Neuronal stem cell (in vitro differentiated cells): ENCODE results near the gene CEP170B.
A peak's percentile ranks its signal among the peaks of the same experiment; 100 is the strongest.

ENCODE experiments used
- DNase-seq: peaks from one replicate; pipeline ENCODE4 v3.0.0-alpha.2; 2013; ENCODE audit warnings: low spot score
- H2AFZ ChIP-seq: one replicate; pipeline ENCODE4 v1.6.1; 2013; ENCODE audit warnings: mild to moderate bottlenecking, low read length, inconsistent platforms
- H2AK5ac ChIP-seq: 2 replicates; pipeline ENCODE4 v1.6.1; 2013; ENCODE audit warnings: low read depth, mild to moderate bottlenecking, inconsistent platforms, low read length, moderate library complexity, mixed read lengths
- H2BK120ac ChIP-seq: 2 replicates; pipeline ENCODE4 v1.6.1; 2013; ENCODE audit warnings: low read depth, mild to moderate bottlenecking, inconsistent platforms, low read length, moderate library complexity, mixed read lengths
- H2BK12ac ChIP-seq: one replicate; pipeline ENCODE4 v1.6.1; 2013; ENCODE audit warnings: low read length, inconsistent platforms
- H2BK15ac ChIP-seq: 2 replicates; pipeline ENCODE4 v1.6.1; 2013; ENCODE audit warnings: mild to moderate bottlenecking, low read length, inconsistent platforms, mixed read lengths
- H2BK5ac ChIP-seq: one replicate; pipeline ENCODE4 v1.6.1; 2013; ENCODE audit warnings: inconsistent platforms, mild to moderate bottlenecking, low read length, moderate library complexity
- H3K14ac ChIP-seq: one replicate; pipeline ENCODE4 v1.6.1; 2013; ENCODE audit warnings: low read length, inconsistent platforms
- H3K18ac ChIP-seq: 2 replicates; pipeline ENCODE4 v1.6.1; 2013; ENCODE audit warnings: low read length, inconsistent platforms
- H3K23ac ChIP-seq: 2 replicates; pipeline ENCODE4 v1.6.1; 2013; ENCODE audit warnings: low read depth, mild to moderate bottlenecking, mixed read lengths, low read length, inconsistent platforms; ENCODE audit not compliant: poor library complexity
- H3K27ac ChIP-seq: replicated peaks from 3 replicates; pipeline ENCODE4 v1.5.1; 2013; ENCODE audit warnings: low read length, inconsistent platforms
- H3K27me3 ChIP-seq, 3 experiments: 2 replicates each; pipeline ENCODE4 v1.6.1; 2013; ENCODE audit warnings: low read length in 3 of 3, mild to moderate bottlenecking in 2 of 3, inconsistent platforms in 1 of 3, low read depth in 1 of 3, mixed read lengths in 1 of 3, moderate library complexity in 1 of 3; ENCODE audit not compliant: control insufficient read depth in 3 of 3, insufficient read depth in 3 of 3
- H3K36me3 ChIP-seq, 2 donors: replicated peaks in 1 of 2; 2 replicates each; pipeline ENCODE4 v1.6.1; 2013; ENCODE audit warnings: low read length in 2 of 2; ENCODE audit not compliant: control insufficient read depth in 2 of 2, insufficient read depth in 2 of 2
- H3K4ac ChIP-seq: 2 replicates; pipeline ENCODE4 v1.6.1; 2013; ENCODE audit warnings: inconsistent platforms, mild to moderate bottlenecking, low read length, moderate library complexity
- H3K4me1 ChIP-seq, 2 donors: 1 replicate in 1 of 2; 2 replicates in 1 of 2; pipeline ENCODE4 v1.6.1; 2013; ENCODE audit warnings: low read length in 2 of 2, low read depth in 1 of 2; ENCODE audit not compliant: control insufficient read depth in 2 of 2, insufficient read depth in 1 of 2
- H3K4me2 ChIP-seq: one replicate; pipeline ENCODE4 v1.6.1; 2013; ENCODE audit warnings: mild to moderate bottlenecking, low read length, inconsistent platforms; ENCODE audit not compliant: insufficient read depth, poor library complexity, severe bottlenecking
- H3K4me3 ChIP-seq, 2 donors: 2 replicates each; pipeline ENCODE4 v1.5.1; 2013; ENCODE audit warnings: low read length in 2 of 2, mild to moderate bottlenecking in 2 of 2, inconsistent platforms in 1 of 2, moderate library complexity in 1 of 2
- H3K79me1 ChIP-seq: one replicate; pipeline ENCODE4 v1.6.1; 2013; ENCODE audit warnings: low read depth, mild to moderate bottlenecking, inconsistent platforms, low read length, moderate library complexity
- H3K9ac ChIP-seq: one replicate; pipeline ENCODE4 v1.6.1; 2013; ENCODE audit warnings: mild to moderate bottlenecking, low read depth, low read length, inconsistent platforms; ENCODE audit not compliant: poor library complexity
- H3K9me3 ChIP-seq, 2 donors: replicated peaks in 1 of 2; 2 replicates each; pipeline versions ENCODE3 to v1.6.1; 2013; ENCODE audit warnings: low read length in 2 of 2, mild to moderate bottlenecking in 2 of 2, inconsistent platforms in 1 of 2, low read depth in 1 of 2, mixed read lengths in 1 of 2, moderate library complexity in 1 of 2; ENCODE audit not compliant: control insufficient read depth in 2 of 2, insufficient read depth in 1 of 2
- H4K8ac ChIP-seq: one replicate; pipeline ENCODE4 v1.6.1; 2013; ENCODE audit warnings: low read depth, mild to moderate bottlenecking, inconsistent platforms, low read length, moderate library complexity
- H4K91ac ChIP-seq: one replicate; pipeline ENCODE4 v1.6.1; 2013; ENCODE audit warnings: low read length, low read depth, mild to moderate bottlenecking, inconsistent platforms; ENCODE audit not compliant: poor library complexity
- WGBS, 2 donors: extraction: QIAGEN DNeasy Blood & Tissue Kit; methylation state at CpG; one replicate each; pipeline ENCODE4 v1.1.7; 2013; ENCODE audit warnings: missing lambda C conversion rate in 2 of 2, mixed read lengths in 1 of 2; ENCODE audit not compliant: insufficient read length in 2 of 2, insufficient replicate concordance in 1 of 2; ENCODE audit errors: extremely low coverage in 2 of 2; 5-methylcytosine and 5-hydroxymethylcytosine counted together

Gene CEP170B

DNA sequence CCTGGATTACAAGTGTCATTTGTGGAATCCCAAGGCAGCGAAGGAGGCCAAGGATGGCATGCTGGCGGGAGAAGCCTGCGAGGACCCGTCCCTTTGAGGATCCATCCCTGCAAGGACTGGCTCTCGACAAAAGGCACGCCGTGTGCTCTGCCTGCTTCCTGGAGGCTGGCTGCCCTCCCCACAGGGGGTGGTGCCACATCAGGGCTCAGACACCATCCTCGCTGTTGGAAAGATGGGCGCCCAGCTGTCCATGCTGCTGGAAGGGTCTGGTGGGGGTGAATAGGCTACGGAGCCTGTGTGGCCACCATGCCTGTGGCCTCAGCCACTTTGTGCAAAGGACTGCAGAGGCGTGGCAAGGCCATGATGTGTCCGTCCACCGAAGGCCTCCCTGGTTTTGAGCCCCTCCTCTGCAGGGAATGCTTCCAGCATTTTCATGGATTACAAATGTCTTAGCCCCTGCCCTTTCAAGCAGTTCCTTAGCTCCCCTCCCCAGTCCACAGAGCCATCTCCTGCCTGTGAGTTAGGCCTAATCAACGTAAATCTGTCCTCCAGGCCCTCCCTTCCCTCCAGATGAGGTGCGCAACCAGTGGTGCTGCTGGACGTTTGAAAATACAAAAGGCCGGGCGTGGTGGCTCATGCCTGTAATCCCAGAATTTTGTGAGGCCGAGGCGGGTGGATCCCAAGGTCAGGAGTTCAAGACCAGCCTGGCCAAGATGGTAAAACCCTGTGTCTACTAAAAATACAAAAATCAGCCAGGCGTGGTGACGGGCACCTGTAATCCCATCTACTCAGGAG is 42.0 kb upstream of the CEP170B start:
- peak overlapping the region; percentile 19 for H2AK5ac ChIP-seq
- no peak overlapping the region for H2AFZ ChIP-seq
- H3K36me3 ChIP-seq = peaks cover 0 to 6% of the 10 kb centered on the region in 2 donors
- peaks cover 5 to 7% of the 10 kb centered on the region in 2 donors for H3K9me3 ChIP-seq
- H3K4ac ChIP-seq = no peak overlapping the region
- peak overlapping the region; percentile 78 for H3K9ac ChIP-seq
- H4K91ac ChIP-seq = no peak overlapping the region
- no peak overlapping the region for H2BK5ac ChIP-seq
- no peak overlapping the region for H2BK120ac ChIP-seq
- peaks cover 2 to 27% (median 10%) of the 10 kb centered on the region in 3 experiments for H3K27me3 ChIP-seq
- no peak overlapping the region for H3K14ac ChIP-seq
- H3K27ac ChIP-seq = no peak overlapping the region
- H3K4me3 ChIP-seq = no peak overlapping the region
- H2BK12ac ChIP-seq = no peak overlapping the region
- H4K8ac ChIP-seq = peak overlapping the region; percentile 72
- H3K4me1 ChIP-seq = peaks cover 7 to 9% of the 10 kb centered on the region in 2 donors
- H3K4me2 ChIP-seq = no peak overlapping the region
- peaks cover 2% of the 10 kb centered on the region for H3K79me1 ChIP-seq
- no CpG with 5 or more reads among the region's 22 CpGs for WGBS, 2 donors
- no peak for DNase-seq
- peak overlapping the region; percentile 59 for H3K18ac ChIP-seq
- no peak overlapping the region for H2BK15ac ChIP-seq
- no peak overlapping the region for H3K23ac ChIP-seq

GRCh38 chr14:104824353-104824997 is 40.6 kb upstream of the CEP170B start:
- H2BK15ac ChIP-seq = no peak overlapping the region
- no peak overlapping the region for H2AK5ac ChIP-seq
- H3K36me3 ChIP-seq = no peaks in the 10 kb centered on the region
- H4K91ac ChIP-seq = no peak overlapping the region
- WGBS, 2 donors = 100% methylated on average over 2 of the region's 2 CpGs
- no peak overlapping the region for H2BK12ac ChIP-seq
- H4K8ac ChIP-seq = no peak overlapping the region
- H3K27me3 ChIP-seq = peaks cover 2 to 27% (median 10%) of the 10 kb centered on the region in 3 experiments
- H3K14ac ChIP-seq = no peak overlapping the region
- no peak overlapping the region for H3K23ac ChIP-seq
- no peak overlapping the region for H2BK5ac ChIP-seq
- H3K4ac ChIP-seq = no peak overlapping the region
- no peak overlapping the region for H3K4me2 ChIP-seq
- no peak overlapping the region for H2AFZ ChIP-seq
- no peak overlapping the region for H3K27ac ChIP-seq
- peaks cover 5 to 7% of the 10 kb centered on the region in 2 donors for H3K9me3 ChIP-seq
- peaks cover 7 to 9% of the 10 kb centered on the region in 2 donors for H3K4me1 ChIP-seq
- H3K18ac ChIP-seq = no peak overlapping the region
- H2BK120ac ChIP-seq = no peak overlapping the region
- peaks cover 2% of the 10 kb centered on the region for H3K79me1 ChIP-seq
- H3K9ac ChIP-seq = no peak overlapping the region
- no peak for DNase-seq
- H3K4me3 ChIP-seq = no peak overlapping the region

DNA sequence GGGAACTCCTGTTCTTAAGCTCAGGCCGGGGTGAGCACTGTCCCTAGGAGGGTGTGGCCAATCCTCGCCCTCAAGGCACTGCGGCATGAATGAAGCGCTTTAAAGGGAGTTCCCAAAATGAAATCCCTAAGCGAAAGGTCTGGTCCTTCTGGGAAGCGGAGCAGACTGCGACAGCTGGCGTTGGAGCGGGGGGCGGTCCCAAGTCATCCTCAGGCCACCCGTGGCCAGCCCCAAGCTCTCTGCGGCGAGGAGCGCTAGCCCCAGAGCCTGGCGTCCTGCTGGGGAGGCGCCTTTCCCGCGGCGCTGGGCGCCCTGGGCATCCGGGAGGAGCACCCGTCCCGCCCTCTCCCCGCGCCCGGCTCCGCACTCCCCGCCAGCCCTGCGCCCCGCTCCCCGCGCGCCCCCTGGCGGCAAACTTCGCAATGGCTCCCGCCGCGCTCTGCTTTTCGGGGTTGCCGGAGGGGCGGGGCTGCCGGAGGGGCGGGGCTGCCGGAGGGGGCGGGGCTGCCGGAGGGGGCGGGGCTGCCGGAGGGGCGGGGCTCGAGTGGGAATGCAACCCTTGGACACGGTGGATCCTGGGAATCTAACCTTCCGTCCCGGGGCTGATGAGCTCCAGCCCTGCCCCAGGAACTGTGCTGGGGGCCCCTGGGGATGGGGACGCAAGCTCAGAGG is 38.7 kb upstream of the CEP170B start:
- H2BK15ac ChIP-seq = peak overlapping the region; percentile 72
- peak overlapping the region; percentile 100 for H2AFZ ChIP-seq
- peak; percentile 86 for DNase-seq
- H3K9ac ChIP-seq = peak overlapping the region; percentile 79
- no peak overlapping the region for H4K91ac ChIP-seq
- peak overlapping the region; percentile 91 for H3K18ac ChIP-seq
- peak overlapping the region; percentile 63 for H2BK5ac ChIP-seq
- no peak overlapping the region for H3K23ac ChIP-seq
- no peaks in the 10 kb centered on the region for H3K36me3 ChIP-seq
- peak overlapping the region; percentile 77 for H2BK12ac ChIP-seq
- peaks cover 2% of the 10 kb centered on the region for H3K79me1 ChIP-seq
- peak overlapping the region; percentile 56 to 89 for H3K4me3 ChIP-seq
- no peak overlapping the region for H3K14ac ChIP-seq
- H3K4ac ChIP-seq = no peak overlapping the region
- H3K4me1 ChIP-seq = peaks cover 7 to 9% of the 10 kb centered on the region in 2 donors
- H3K9me3 ChIP-seq = peaks cover 5 to 7% of the 10 kb centered on the region in 2 donors
- no peak overlapping the region for H4K8ac ChIP-seq
- WGBS, 2 donors = no CpG with 5 or more reads among the region's 54 CpGs
- peaks cover 2 to 27% (median 10%) of the 10 kb centered on the region in 3 experiments for H3K27me3 ChIP-seq
- no peak overlapping the region for H3K27ac ChIP-seq
- H2AK5ac ChIP-seq = no peak overlapping the region
- peak overlapping the region; percentile 75 for H3K4me2 ChIP-seq
- H2BK120ac ChIP-seq = no peak overlapping the region

DNA sequence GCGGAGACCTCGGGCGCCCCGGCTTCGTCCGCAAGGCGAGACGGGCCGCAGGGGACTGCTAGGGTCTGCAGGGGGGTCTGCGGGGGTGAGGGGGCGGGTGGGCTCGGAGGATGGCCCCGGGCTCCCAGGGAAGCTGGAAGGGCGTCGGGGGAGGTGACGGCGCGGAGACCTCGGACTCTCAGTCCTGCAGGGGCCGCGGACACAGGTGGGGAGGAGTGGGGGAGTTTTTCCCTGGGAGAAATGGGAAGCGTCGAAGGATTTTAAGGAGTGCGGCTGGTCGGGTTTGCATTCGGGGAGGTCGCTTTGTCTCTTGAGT is 38.2 kb upstream of the CEP170B start:
- Histone ChIP-seq H2BK5ac (peak overlapping the region; percentile 63), H3K4me1 (peaks cover 7 to 9% of the 10 kb centered on the region in 2 donors), H2BK15ac (no peak overlapping the region), H3K36me3 (no peaks in the 10 kb centered on the region), H4K91ac (no peak overlapping the region), H2AK5ac (peak overlapping the region; percentile 28), H3K9ac (peak overlapping the region; percentile 39), H3K14ac (no peak overlapping the region), H3K79me1 (peaks cover 2% of the 10 kb centered on the region), H4K8ac (peak overlapping the region; percentile 90), H3K4ac (no peak overlapping the region), H3K23ac (peak overlapping the region; percentile 16), H3K27ac (no peak overlapping the region), H3K18ac (peak overlapping the region; percentile 90), H3K27me3 (peaks cover 2 to 27% (median 10%) of the 10 kb centered on the region in 3 experiments), H2BK12ac (no peak overlapping the region), H3K4me2 (peak overlapping the region; percentile 71), H3K4me3 (peak overlapping the region; percentile 47 to 79), H2AFZ (peak overlapping the region; percentile 100), H2BK120ac (peak overlapping the region; percentile 85), H3K9me3 (peaks cover 5 to 7% of the 10 kb centered on the region in 2 donors)
- peak; percentile 36 for DNase-seq
- WGBS, 2 donors = no CpG with 5 or more reads among the region's 27 CpGs
